Stimulated activated CD8-positive, alpha-beta memory T cell treated with anti-CD3 and anti-CD28 coated beads, Interleukin-4, amount 100 ng/mL, for 24 hours (primary cell): ENCODE measurements around the gene SALL4.
A peak's percentile ranks its signal among the peaks of the same experiment; 100 is the strongest.
"Not testable (repeated sequence)": the region's sequence is repeated elsewhere in the genome, so short reads cannot be mapped to it uniquely, and the experiment has no call there.

Experiments
- DNase-seq: peaks from one replicate; pipeline ENCODE4 v3.0.0-alpha.2; 2020; ENCODE audit warnings: low read depth

SALL4 gene

DNA sequence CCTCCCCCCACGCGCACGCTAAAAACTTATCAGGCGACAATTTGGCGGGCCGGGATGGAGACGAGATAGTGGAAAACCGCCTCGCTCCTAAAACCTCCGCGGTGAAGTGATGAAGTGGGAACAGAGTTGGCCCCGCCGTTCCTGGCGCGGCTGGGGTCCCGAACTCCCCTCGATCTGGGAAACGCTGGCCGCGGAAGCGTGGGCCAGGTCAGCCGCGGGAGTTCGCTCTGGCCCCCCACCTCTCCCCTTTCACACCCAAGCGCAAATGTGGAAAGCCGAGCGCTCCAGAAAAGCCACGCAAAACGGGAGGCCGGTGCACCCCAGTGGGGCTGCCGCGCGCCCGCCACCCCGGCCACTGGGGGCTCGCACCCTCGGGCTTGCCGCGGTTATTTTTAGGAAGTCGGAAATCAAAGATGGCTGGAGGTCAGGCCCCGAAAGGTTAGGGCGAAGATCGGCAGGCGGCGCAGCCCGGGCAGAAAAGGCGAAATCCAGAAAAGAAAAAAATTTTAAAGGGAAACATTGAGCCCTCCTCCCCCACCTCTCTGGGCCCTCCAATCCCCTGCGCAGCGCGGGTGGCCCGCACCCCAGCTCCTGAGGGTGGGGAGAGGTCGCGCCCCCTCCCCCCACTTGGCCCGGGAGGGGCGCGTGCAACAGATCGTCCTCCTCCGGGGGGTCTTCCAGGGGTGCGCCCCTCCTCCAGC, 1.0 kb downstream of the SALL4 start:
- DNase-seq = no peak

DNA sequence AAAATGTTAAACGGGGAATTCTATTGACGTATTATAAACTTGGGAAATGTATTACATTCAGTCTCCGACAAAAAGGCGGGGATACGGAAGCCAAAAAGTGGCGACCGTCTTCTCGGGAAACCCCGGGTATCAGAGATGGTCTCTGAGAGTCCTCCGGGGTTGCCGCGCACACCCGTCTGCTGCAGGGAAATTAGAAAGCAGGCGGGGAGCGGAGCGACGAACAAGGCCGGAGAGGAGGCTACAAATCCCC, 1.5 kb downstream of the SALL4 start:
- no peak for DNase-seq

DNA sequence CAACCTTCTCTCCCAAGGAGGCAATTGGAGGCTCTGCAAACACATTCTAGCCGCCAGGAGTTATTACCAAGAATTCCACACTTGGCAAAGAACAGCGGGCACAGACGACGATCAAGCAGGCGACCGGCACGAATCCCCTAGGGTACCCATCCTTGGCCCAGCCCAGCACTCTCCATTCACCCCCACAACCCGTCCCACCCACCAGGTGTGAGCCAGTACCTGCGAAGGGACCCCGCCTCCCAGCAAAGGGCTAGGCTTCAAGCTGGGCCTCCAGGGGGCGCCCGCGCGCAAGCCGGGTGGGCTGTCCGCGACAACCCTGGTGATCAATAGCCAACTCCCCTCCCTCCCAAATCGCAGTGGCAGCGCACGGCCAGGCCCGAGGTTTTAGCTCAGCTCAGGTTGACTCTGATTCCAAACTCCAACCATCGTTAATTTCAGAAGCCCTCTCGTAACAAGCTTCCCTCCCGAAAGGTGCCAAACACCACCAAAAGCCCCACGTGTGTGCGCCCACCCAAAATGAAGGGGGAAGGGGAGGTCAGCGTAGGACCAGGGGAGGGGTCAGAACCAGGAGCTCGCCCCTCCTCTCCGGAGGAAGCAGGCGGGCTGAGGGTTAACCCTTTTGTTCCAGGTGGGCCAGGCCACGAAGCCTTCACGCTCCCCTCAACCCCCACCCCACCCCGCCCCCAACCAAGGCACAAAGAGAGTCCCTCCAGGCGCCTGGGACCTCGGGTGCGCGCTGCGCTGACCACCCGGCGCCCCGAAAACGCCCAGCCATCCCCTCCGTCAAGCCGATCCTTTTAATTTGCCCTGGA, 2.1 kb downstream of the SALL4 start:
- peak; percentile 53 for DNase-seq

DNA sequence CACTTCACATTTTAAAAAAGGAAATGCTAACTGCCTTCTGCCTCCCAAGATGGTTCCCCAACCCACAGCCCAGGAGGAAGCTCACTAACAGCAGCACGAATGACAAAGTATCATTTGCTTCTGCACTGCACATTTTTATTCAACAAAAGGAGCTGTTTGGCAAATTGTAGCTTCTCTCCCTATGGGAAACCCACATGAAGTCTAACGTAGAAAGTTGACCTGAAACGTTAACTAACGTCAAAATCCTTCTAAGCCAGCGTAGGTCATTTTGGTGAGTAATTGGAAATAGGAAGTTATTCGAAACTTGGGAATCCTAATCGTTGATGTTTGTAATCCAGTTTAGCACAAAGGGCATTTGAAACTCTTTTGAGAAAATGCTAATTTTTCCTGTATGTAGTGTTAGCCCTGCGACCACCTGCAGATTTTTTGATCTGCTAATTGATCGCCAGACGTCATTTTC, 2.9 kb downstream of the SALL4 start:
- DNase-seq = no peak

DNA sequence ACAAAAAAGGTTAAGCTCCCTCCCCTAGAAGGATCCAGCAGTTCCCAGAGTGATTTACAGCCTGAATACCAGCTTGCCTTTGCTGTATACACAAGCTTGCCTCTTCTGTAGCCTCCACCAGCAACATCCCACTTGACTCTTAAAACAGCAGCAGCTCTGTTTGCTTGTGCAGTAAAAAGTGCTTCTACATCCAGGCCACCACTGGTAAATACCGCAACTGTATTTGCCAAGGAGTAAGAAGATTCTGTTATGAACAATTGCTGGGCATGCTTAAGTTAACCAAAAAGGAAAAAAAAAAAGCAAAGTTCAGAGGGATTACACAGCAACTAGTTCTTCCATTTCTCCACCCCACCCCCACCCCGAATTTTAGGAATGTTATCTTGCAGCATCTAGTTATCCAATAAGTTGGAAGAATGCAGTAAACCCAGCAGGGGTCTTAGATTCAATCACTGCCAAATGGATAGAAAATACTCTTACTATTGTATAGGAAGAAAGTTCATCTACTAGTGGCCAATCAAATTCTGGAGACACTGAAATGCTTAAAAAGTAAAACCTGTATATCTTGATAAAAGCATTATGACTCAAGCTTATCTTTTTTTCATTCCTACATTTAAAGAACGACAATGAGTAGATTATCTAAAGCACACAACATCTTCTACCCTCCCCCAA, 4.8 kb downstream of the SALL4 start:
- no peak for DNase-seq

DNA sequence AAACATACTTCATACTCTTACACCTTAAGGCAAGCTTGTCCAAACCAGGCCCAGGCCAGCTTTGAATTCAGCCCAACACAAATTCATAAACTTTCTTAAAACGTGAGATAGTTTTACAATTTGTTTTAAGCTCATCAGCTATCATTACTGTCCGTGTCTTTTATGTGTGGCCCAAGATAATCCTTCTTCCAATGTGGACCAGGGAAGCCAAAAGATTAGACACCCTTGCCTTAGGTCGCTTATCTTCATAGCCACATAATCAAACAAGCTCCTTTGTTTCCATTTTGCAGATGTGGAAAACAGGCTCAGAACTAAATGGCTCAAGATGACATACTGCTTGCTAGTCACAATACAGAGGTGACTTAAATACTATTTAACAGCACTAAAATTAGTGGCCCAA, 6.0 kb downstream of the SALL4 start:
- no peak for DNase-seq

DNA sequence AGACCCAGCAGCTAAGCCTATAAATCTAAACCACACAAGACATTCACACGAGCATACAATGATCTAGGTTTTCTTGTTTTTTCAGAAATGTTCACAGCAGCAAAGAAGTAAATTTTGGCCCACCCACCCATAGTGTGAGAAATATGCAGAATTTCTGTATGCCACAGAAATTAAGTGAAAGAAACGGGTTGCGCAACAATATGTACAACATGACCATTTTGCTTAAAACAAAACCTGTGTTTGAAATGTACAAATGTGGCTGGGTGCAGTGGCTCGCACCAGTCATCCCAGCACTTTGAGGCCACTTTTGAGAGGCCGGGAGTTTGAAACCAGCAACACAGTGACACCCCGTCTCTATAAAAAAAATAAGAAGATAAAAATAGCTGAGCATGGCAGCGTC, 9.4 kb downstream of the SALL4 start:
- no peak for DNase-seq

DNA sequence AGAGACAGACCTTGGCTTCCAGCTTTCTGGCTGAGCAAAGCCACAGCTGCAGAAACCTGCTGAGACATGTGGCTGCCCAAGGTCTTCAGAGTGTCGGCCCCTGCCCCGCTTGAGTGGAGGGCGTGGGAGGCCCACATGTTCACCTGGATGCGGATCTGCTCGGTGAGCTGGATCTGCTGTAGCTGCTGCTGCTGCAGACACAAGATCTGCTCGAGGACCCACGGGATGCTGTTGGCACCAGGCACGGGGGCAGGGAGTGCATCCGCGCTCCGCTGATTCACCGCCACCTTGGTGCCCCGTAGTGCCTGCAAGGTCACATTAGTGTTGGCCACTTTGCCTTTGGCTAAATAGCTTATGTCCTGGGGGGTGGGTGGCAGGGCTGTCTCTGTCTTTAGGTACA, 10.7 kb downstream of the SALL4 start:
- DNase-seq = no peak

DNA sequence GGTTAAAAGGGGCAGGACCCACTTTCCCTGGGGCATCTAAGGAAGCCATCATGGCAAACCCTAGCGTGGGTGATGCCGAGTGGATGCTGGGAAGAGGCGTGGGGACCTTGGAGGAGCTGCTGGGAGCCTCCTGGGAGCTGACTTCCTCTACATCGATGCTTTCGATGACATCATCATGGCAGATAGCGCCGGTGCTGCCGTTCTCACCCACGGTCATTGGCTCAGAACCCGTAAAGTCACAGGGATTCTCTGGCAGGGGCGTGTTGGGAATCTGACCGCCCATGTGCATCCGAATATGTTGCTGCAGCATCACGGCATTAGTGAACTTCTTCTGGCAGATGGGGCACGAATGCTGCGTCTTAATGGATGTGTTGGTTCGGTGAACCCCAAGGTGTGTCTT, 12.1 kb downstream of the SALL4 start:
- DNase-seq = no peak

DNA sequence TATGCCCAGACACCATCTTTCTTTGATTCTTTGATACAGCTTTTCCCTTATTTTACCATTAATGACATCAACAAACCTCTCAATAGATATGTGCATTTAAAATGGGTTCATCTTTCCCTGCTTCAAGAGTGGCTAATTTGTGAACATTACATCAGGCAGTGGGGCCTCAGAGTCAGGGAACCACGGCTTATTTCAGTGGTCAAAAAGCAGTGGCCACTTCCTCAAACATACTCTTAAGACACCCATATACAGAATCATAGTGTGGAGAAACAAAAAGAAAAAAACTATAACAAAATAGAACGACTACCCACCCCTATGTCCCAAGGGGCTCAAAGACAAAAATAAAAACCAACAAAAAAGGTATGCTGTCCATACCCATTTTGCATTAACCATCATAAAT, 12.9 kb downstream of the SALL4 start:
- no peak for DNase-seq

DNA sequence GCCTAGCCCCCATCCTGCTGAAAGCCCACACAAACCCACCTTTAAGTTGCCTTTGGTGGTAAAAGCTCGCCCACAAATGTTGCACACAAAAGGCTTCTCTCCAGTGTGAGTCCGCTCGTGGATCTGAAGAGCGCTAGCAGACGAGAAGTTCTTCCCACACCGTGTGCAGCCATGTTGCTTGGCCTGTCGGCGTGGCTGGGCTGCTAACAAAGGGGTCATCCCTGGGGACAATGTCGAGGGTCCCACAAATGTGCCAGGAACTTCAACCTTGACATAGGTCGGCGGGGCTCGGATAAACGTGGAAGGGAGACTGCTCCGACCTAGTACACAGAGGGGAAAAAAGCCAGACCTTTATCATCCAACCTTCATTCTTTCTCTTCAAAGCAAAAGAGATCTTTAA, 13.5 kb downstream of the SALL4 start:
- no peak for DNase-seq

DNA sequence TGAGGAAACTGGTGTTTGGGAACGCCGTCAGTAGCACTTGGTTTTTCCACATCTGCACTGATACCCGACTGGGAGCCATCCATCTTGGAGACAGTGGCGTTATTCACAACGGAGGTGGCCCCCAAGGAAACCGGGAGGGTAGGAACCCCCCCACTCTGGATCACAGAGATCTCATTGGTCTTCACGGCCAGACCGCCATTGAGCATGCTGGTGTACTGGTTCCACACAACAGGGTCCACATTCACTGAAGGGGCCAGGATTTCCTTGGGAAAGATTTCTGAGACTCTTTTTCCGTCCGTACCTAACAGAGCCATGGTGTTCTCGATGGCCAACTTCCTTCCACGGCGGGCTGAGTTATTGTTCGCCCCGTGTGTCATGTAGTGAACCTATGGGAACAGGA, 18.0 kb downstream of the SALL4 start:
- DNase-seq = no peak

DNA sequence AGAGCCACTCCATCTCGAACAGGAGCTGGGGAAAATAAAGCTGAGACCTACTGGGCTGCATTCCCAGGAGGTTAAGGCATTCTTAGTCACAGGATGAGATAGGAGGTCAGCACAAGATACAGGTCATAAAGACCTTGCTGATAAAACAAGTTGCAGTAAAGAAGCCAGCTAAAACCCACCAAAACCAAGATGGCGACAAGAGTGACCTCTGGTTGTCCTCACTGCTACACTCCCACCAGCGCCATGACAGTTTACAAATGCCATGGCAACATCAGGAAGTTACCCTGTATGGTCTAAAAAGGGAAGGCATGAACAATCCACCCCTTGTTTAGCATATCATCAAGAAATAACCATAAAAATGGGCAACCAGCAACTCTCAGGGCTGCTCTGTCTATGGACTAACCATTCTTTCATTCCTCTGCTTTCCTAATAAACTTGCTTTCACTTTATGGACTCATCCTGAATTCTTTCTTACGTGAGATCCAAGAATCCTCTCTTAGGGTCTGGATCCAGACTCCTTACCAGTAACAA, 24.0 kb downstream of the SALL4 start:
- DNase-seq = not testable (repeated sequence)

DNA sequence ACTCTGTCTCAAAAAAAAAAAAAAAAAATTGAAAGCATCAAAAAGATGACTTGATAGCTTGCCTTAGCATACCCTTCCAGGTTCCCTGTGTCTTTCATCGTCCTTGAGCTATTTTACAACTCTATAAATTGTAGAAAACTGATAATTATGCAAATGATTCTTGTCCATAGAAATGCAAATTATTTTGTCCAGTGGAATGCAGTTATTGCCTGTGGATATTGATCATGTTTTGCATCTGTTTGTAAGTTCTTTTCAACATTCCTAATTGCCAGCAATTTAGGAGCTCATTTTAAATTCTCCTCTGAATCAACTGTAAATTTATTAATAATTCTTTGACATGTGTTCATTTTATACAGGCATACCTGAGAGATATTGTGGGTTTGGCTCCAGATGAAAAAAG, 27.1 kb downstream of the SALL4 start:
- no peak for DNase-seq

DNA sequence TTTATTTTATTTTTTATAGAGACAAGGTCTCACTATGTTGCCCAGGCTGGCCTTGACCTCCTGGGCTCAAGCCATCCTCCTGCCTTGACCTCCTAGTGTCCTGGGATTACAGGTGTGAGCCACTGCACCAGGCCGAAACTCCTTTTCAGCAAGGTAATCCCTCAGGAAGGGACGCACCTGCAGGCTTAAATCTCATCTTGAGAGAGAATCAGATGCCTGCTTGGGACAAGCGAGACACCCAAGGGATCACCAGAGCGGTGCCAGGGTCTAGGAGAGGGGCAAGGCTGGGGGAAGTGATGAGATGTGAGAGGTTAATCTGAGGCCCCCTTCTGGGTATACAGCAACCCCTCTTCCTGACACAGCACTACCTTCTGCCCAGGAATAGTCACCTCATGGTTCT, 30.1 kb downstream of the SALL4 start:
- DNase-seq = no peak

DNA sequence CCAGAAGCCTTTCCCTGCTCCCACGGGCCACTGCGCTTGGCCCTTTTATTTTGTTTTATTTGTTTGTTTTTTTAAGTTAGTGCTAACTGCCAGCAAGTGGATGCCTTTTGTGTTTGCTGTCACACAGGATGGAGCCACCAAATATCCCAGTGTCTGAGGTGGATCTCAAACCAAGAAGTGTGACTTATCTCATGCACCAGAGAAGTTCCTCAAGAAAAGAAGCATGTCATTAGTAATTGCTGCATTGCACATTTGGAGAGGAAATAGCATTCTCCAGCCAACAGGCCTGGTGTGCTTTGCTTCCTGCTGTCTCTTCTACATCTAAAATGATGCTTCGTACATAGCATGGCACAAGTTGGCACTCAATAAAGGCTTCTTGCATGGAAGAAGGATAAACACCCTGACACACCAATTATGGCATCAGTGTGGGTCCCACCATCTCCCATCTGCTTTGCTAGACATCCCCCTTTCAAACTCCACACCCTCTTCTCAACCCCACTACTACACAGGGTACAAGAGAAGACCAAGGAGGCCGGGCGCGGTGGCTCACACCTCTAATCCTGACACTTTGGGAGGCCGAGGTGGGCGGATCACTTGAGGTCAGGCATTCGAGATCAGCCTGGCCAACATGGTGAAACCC, 32.2 kb downstream of the SALL4 start:
- DNase-seq = no peak

DNA sequence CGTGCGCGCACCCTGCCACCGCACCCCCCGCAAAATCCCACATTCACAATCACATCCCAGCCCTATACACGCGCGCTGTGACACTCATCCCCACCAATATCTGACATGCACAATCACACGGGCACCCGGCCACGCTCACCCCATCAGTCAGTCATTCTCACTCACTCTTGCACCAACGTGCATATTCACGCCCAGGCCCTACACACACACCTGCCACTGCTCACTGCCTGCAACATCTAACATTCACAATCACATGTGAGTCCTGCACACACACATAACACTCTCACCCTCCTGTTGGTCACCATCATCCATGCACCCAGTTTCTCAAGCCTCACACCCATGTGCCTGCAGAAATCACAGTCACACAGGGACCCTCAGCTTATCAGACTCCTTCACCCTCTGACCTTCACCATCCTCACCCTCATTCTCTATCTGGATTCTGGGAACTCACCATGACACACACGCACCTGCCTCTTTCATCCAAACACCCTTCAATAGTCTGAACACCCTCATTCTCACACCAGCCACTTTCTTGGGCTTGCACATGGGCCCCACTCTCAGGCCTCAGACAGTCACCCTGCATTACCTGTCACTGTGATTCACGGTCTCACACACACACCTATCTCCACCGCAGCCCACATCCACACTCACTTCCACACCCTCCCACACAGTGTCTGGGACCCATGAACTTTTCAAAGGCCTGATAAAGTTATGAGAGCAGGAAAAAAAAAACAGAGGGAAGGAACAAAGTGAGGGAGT, 33.4 kb downstream of the SALL4 start:
- DNase-seq = no peak

DNA sequence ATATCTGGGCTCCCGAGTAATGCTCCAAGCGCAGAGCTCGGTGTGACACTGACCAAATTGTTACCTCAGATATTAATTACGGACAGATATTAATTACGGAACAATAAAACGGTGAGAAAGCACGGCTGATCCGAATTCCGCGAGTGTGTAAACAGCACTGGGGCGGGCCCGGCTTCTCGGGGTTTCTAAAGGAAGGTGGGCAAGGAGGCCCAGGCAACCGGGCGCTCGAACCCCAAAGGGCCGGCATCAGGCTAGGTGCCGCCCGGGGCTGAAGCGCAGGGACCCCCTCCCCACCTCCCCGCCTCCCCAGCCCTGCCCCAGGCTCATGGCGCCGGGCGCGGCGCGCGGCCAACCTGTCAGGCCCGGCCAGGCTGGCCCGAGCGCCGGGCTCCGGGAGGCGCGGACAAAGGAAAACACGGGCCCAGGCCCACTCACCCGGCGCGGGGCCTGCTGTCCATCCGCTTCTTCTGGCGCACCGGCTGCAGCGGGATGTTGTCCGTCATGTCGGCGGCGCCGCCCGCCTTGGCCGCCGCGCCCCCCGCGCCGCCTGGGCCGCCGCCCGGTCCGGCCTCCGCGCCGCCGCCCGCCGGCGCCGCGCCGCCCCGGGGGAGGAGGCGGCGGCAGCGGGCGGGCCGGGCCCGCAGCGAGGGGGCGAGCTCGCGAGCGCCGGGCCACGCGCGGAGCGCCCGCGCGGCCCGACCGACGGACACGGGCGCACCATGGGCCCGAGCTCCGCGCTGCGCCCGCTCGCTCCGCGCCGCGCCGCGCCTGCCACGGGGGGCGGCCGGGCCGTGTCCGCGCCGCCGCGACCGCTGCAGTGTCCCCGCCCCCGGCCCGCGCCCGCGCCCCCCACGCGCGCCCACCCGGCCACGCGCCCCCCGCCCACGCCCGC, 34.2 kb downstream of the SALL4 start, which contains the start of gene ATP9A:
Gene ATP9A (minus strand): TSS at position 524 of the 892 bp plus-strand sequence. CDS start 21 bp downstream, at position 503.
- no peak for DNase-seq

DNA sequence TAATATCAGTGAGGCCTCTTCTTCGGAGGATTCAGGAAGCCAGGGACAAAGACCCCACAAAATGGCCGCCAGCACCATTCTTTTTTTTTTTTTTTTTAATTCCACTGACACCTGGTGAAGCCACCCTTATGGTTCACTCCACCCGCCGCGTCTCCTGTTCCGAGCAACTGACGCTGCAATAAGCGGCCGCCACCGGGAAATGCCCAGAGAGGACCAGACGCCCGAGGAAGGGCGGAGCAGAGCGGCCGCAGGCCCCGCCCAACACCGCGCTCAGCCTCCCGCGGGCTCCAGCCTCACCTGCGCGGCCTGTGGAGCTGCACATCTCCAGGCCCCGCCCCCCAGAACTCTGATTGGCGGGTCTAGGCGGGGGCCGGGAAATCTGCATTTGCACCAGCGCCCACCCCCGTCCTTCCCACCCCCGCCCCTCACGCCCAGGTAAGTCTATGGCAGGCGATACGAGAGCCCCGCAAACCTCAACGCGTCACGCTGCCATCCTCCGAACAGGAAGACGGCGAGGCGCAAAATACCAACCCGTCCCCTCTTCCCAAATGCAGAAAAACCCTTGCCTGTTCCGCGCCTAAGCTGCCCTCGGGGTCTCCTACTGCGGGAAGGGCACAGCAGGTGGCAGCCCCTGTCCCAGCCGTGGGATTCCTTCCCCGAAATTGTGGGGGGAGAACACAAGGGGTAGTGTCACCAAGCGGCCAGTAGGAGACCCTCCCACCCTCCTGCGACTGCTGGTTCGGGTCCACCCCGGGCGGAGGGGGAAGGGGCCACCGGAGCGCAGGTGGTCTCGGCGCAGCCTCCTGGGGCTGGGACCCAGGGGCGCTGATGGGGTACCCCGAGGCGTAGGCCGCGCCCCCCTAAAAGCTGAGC, 35.1 kb downstream of the SALL4 start:
- peak; percentile 29 for DNase-seq

DNA sequence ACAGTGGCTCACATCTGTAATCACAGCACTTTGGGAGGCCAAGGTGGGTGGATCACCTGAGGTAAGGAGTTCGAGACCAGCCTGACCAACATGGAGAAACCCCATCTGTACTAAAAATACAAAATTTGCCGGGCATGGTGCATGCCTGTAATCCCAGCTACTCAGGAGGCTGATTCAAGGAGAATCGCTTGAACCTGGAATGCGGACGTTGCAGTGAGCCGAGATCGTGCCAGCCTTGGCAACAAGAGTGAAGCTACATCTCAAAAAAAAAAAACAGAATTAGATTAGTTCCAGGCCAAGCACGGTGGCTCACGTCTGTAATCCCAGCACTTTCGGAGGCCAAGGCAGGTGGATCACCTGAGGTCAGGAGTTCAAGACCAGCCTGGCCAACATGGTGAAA, 36.9 kb downstream of the SALL4 start:
- DNase-seq = not testable (repeated sequence)
